NCI-H1092 treated with DMSO at 0.1 percent for 48 hours (cell line): ENCODE results near the gene PROP1.
"Not testable (repeated sequence)": the region's sequence is repeated elsewhere in the genome, so short reads cannot be mapped to it uniquely, and the experiment has no call there.

ENCODE experiments used
- DNase-seq: peaks from one replicate; lab custom pipeline; 2025; lab: John Stamatoyannopoulos, UW

The PROP1 gene

GRCh38 chr5:177945145-177945544 is 50.9 kb downstream of the PROP1 start:
- DNase-seq, result not testable (repeated sequence)

DNA sequence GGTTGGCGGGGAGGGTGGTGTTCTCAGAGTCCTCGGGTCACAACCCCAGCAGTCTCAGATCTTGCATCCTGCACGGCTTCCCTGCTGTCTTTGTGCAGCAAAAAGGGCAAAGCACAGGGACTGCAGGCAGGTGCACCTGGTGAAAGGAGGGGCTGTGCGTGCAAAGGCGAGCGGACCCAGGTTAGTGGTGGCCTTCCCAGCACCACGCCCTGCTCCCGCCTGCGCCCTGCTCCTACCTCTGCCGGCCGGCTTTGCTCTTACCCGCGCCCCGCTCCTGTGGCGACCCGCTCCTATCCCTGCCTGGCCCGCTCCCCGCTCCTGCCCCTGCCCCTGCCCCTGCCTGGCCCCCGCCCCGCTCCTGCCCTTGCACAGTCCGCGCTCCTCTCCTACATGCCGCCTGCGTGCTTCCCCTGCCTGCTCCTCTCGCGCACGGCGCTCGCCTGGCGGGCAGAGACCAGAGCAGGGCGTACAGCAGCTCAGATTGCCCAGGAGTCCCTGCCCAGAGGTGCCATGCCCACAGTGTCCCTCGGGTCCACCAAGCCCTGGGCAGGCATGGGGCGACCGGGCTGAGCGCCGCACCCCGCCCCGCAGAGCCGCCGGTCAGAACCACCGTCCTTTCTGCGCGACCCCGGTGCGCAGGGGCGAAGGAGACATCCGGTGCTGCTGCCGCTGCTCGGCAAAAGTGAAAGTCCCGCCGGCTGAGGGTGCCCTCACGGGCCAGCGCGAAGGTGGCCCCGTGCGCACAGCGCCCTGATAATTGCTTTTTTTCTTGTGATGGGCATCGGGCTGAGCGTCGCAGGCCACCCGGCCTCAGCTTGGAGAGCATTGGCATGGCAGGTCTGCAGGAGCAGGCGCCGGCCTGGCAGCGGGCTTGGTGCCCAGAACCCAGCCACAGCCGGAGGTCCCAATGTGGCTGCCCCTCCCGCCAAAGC is 52.0 kb downstream of the PROP1 start:
- not testable (repeated sequence) for DNase-seq

- not testable (repeated sequence) for DNase-seq
Observed at GRCh38 chr5:177942896-177943295, 53.1 kb downstream of the PROP1 start.
